Measurements from ENCODE around the gene CST7. TPM values are rescaled to one million over a fixed set of nuclear protein-coding genes. Genes with fewer than 3 reads are reported as not detected.

Gene CST7
- total RNA-seq, 1 experiment from 2014 or later, result not detected

- no peaks in the 10 kb centered on the region for H3K4me1 Mint-ChIP-seq
- DNase-seq, result peak; percentile 3
- no peaks in the 10 kb centered on the region for H3K27me3 ChIP-seq (ENCODE audit: insufficient read depth, low read length)
- H3K27ac Mint-ChIP-seq, result no peak overlapping the region
- WGBS (ENCODE audit: extremely low coverage, insufficient read length, low lambda C conversion rate), result no CpG with 5 or more reads among the region's 3 CpGs
- no peak overlapping the region for H3K4ac ChIP-seq (ENCODE audit: low read depth, low read length)
- H3K9me3 ChIP-seq (ENCODE audit: control insufficient read depth, low read depth, low read length), result peaks cover 8% of the 10 kb centered on the region
- no peak overlapping the region for H2BK120ac ChIP-seq (ENCODE audit: low read depth, low read length, poor library complexity, severe bottlenecking)
- H3K27ac ChIP-seq (ENCODE audit: insufficient read length, low read depth, low read length), result no peak overlapping the region
- no peaks in the 10 kb centered on the region for H3K4me1 ChIP-seq (ENCODE audit: insufficient read depth, low read length)
- no peak overlapping the region for H3K23ac ChIP-seq (ENCODE audit: insufficient read length, low read depth, low read length)
- H2BK20ac ChIP-seq (ENCODE audit: low read depth, low read length, poor library complexity, severe bottlenecking), result no peak overlapping the region
- H2AK5ac ChIP-seq (ENCODE audit: insufficient read length, low read length), result no peak overlapping the region
- no peak overlapping the region for H3T11ph ChIP-seq (ENCODE audit: low read length)
- H3K4me2 ChIP-seq (ENCODE audit: insufficient read depth, insufficient read length, low read length), result no peak overlapping the region
- peaks cover 30 to 38% (median 35%) of the 10 kb centered on the region in 3 experiments for H3K36me3 Mint-ChIP-seq (ENCODE audit: insufficient read depth in 1 of 3, low read depth in 3 of 3)
- H3K27me3 Mint-ChIP-seq (ENCODE audit: low read depth), result no peaks in the 10 kb centered on the region
- H2AFZ ChIP-seq (ENCODE audit: low read length), result no peak overlapping the region
- TF ChIP-seq, protein P1, sequence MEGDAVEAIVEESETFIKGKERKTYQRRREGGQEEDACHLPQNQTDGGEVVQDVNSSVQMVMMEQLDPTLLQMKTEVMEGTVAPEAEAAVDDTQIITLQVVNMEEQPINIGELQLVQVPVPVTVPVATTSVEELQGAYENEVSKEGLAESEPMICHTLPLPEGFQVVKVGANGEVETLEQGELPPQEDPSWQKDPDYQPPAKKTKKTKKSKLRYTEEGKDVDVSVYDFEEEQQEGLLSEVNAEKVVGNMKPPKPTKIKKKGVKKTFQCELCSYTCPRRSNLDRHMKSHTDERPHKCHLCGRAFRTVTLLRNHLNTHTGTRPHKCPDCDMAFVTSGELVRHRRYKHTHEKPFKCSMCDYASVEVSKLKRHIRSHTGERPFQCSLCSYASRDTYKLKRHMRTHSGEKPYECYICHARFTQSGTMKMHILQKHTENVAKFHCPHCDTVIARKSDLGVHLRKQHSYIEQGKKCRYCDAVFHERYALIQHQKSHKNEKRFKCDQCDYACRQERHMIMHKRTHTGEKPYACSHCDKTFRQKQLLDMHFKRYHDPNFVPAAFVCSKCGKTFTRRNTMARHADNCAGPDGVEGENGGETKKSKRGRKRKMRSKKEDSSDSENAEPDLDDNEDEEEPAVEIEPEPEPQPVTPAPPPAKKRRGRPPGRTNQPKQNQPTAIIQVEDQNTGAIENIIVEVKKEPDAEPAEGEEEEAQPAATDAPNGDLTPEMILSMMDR (conservative IDR thresholded peaks at IDR 0.05), result no peak
- H3K79me1 ChIP-seq (ENCODE audit: insufficient read depth, low read depth, low read length, poor library complexity, severe bottlenecking), result peaks cover 3% of the 10 kb centered on the region
- no peak overlapping the region for H2BK12ac ChIP-seq (ENCODE audit: insufficient read length, low read depth, low read length)
- no peak overlapping the region for H3K56ac ChIP-seq (ENCODE audit: insufficient read length, low read depth, low read length)
- peaks cover 1 to 12% of the 10 kb centered on the region in 2 experiments for H3K9me3 Mint-ChIP-seq
- no peak overlapping the region for H3K4me3 Mint-ChIP-seq
- no peak overlapping the region for H3K9ac ChIP-seq (ENCODE audit: extremely low read depth, insufficient read length, low read length)
- no peak overlapping the region for H2BK15ac ChIP-seq (ENCODE audit: low read depth, low read length)
- no peak overlapping the region for H2BK5ac ChIP-seq (ENCODE audit: insufficient read length, low read length)
- no peak overlapping the region for H4K5ac ChIP-seq (ENCODE audit: insufficient read length, low read depth, low read length)
- peaks cover 8% of the 10 kb centered on the region; the same call in 1 of the 2 replicates for H3K79me2 ChIP-seq (ENCODE audit: insufficient read depth, low read length)
- H4K8ac ChIP-seq (replicated peaks; ENCODE audit: insufficient read length, low read depth, low read length), result no peak overlapping the region
- no peaks in the 10 kb centered on the region for H3K23me2 ChIP-seq (ENCODE audit: insufficient read length, low read depth, low read length, poor library complexity, severe bottlenecking)
- no peak overlapping the region for H3K18ac ChIP-seq (ENCODE audit: insufficient read length, low read depth, low read length)
- no peaks in the 10 kb centered on the region for H4K20me1 ChIP-seq (ENCODE audit: control insufficient read depth, insufficient read depth, insufficient read length)
- no peak overlapping the region for H4K91ac ChIP-seq (ENCODE audit: insufficient read length, low read depth, low read length)
- no peak overlapping the region for H3K14ac ChIP-seq (ENCODE audit: insufficient read depth, low read length)
Observed at GRCh38 chr20:24984961-24985640, 36.0 kb downstream of the CST7 start.
